Testis (tissue), 3 donors: ENCODE measurements around the gene SLC4A2. TPM values are rescaled to one million over a fixed set of nuclear protein-coding genes. Genes with fewer than 3 reads are reported as not detected.

Source experiments
- DNase-seq: peaks from one replicate; pipeline ENCODE4 v3.0.0-alpha.2; 2019
- H3K27ac ChIP-seq, 2 donors: fragments of 200-600 bp; sonication (generic); one replicate each; pipeline ENCODE4 v1.5.1; 2019
- H3K27me3 ChIP-seq: fragments of 200-600 bp; sonication (generic); one replicate; pipeline ENCODE4 v1.5.1; 2019
- H3K36me3 ChIP-seq: fragments of 200-600 bp; sonication (generic); one replicate; pipeline ENCODE4 v1.5.1; 2017; ENCODE audit warnings: low read depth; ENCODE audit errors: missing control alignments
- H3K4me1 ChIP-seq: fragments of 200-600 bp; sonication (generic); one replicate; pipeline ENCODE4 v1.5.1; 2019
- H3K4me3 ChIP-seq, 2 donors: fragments of 200-600 bp; sonication (generic); one replicate each; pipeline ENCODE4 v1.5.1; 2017 to 2019
- H3K9me3 ChIP-seq: fragments of 200-600 bp; sonication (generic); one replicate; pipeline ENCODE4 v1.5.1; 2017
- POLR2A ChIP-seq: fragments of 450-650 bp; IDR thresholded peaks from one replicate; pipeline ENCODE4 v1.6.1; 2017; ENCODE audit warnings: antibody characterized with exemption, mild to moderate bottlenecking, moderate library complexity
- WGBS, 2 donors: methylation state at CpG; one replicate each; pipeline ENCODE4 v1.1.5; 2018; 5-methylcytosine and 5-hydroxymethylcytosine counted together
- intact Hi-C: fragments of 100-400 bp; cut with DNase I; formaldehyde crosslinking; loops from one replicate; pipeline ENCODE4 v1.15.1; 2023; ENCODE audit warnings: low total_unique reads
- polyA plus RNA-seq: library from polyadenylated mRNA; stranded (reverse); fragments of 350-450 nt; fragmentation: Illumina TruSeq; extraction: RNeasy Lipid Tissue Mini Kit (QIAGEN cat#74804); gene quantifications from one replicate; pipeline ENCODE4 v1.2.3, GENCODE V29; 2014; ENCODE audit warnings: low read depth, low replicate concordance; ENCODE audit not compliant: insufficient read depth
- total RNA-seq, 2 donors: library from RNA; depleted of rRNA; stranded (reverse); fragments of >200 nt; gene quantifications; one replicate each; pipeline ENCODE4 v1.2.3, GENCODE V29; 2016
- TF ChIP-seq, protein P1 (sequence below), 3 experiments: fragments of 450-650 bp in 2 of 3; fragments of 200-600 bp in 1 of 3; sonication (generic) in 1 of 3; IDR thresholded peaks; one replicate each; pipeline ENCODE4 v1.5.1; 2016 to 2019; ENCODE audit warnings: antibody characterized with exemption in 3 of 3, mild to moderate bottlenecking in 2 of 3, moderate library complexity in 1 of 3

Gene SLC4A2
- total and polyA plus RNA-seq, 3 donors from 2014 or later, result 68.9 to 153 (median 147) TPM

- 71 to 88% methylated on average over 12 of the region's 12 CpGs for WGBS, 2 donors
- intact Hi-C loops, result no loop called here
- DNase-seq, result no peak
- Histone ChIP-seq H3K27ac (no peak overlapping the region), H3K9me3 (no peaks in the 10 kb centered on the region), H3K4me1 (peaks cover 5% of the 10 kb centered on the region), H3K4me3 (no peak overlapping the region), H3K36me3 (no peaks in the 10 kb centered on the region), H3K27me3 (no peaks in the 10 kb centered on the region)
- TF ChIP-seq POLR2A, result no peak
- TF ChIP-seq, protein P1, sequence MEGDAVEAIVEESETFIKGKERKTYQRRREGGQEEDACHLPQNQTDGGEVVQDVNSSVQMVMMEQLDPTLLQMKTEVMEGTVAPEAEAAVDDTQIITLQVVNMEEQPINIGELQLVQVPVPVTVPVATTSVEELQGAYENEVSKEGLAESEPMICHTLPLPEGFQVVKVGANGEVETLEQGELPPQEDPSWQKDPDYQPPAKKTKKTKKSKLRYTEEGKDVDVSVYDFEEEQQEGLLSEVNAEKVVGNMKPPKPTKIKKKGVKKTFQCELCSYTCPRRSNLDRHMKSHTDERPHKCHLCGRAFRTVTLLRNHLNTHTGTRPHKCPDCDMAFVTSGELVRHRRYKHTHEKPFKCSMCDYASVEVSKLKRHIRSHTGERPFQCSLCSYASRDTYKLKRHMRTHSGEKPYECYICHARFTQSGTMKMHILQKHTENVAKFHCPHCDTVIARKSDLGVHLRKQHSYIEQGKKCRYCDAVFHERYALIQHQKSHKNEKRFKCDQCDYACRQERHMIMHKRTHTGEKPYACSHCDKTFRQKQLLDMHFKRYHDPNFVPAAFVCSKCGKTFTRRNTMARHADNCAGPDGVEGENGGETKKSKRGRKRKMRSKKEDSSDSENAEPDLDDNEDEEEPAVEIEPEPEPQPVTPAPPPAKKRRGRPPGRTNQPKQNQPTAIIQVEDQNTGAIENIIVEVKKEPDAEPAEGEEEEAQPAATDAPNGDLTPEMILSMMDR (IDR thresholded peaks at IDR 0.05), result no peak
These were observed 44.6 kb downstream of the SLC4A2 start for GRCh38 chr7:151103973-151104372.

- H3K27me3 ChIP-seq, result no peaks in the 10 kb centered on the region
- peaks cover 5% of the 10 kb centered on the region for H3K4me1 ChIP-seq
- no peak overlapping the region for H3K4me3 ChIP-seq
- H3K9me3 ChIP-seq, result no peaks in the 10 kb centered on the region
- TF ChIP-seq POLR2A, result no peak
- TF ChIP-seq, protein P1 (IDR thresholded peaks at IDR 0.05), result no peak
- 80 to 84% methylated on average over 23 of the region's 23 CpGs for WGBS, 2 donors
- DNase-seq, result no peak
- intact Hi-C loops, result no loop called here
- H3K36me3 ChIP-seq, result no peaks in the 10 kb centered on the region
- H3K27ac ChIP-seq, result no peak overlapping the region
These were observed 45.2 kb downstream of the SLC4A2 start for GRCh38 chr7:151104411-151105235.

DNA sequence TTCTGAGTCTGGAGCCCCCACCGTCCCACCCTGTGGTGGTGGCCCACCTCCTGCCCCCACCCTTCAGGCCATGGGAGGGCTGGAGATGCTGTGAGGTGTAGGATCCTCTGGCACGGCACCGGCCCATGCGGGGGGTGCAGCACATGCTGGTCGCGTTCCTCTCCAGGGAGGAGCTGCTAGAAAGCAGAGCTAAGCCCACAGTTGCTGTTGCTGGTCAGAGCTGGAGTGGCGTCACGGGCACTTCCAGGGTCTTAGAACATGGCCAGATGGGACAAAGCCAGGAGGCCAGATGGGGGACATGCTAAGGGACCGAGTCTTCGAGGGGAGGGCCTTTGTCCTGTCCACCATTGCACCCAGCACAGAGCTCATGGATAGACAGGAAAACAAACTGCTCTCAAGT lies 48.5 kb downstream of the SLC4A2 start:
- WGBS, 2 donors, result 79 to 89% methylated on average over 9 to 10 of the region's 10 CpGs

DNA sequence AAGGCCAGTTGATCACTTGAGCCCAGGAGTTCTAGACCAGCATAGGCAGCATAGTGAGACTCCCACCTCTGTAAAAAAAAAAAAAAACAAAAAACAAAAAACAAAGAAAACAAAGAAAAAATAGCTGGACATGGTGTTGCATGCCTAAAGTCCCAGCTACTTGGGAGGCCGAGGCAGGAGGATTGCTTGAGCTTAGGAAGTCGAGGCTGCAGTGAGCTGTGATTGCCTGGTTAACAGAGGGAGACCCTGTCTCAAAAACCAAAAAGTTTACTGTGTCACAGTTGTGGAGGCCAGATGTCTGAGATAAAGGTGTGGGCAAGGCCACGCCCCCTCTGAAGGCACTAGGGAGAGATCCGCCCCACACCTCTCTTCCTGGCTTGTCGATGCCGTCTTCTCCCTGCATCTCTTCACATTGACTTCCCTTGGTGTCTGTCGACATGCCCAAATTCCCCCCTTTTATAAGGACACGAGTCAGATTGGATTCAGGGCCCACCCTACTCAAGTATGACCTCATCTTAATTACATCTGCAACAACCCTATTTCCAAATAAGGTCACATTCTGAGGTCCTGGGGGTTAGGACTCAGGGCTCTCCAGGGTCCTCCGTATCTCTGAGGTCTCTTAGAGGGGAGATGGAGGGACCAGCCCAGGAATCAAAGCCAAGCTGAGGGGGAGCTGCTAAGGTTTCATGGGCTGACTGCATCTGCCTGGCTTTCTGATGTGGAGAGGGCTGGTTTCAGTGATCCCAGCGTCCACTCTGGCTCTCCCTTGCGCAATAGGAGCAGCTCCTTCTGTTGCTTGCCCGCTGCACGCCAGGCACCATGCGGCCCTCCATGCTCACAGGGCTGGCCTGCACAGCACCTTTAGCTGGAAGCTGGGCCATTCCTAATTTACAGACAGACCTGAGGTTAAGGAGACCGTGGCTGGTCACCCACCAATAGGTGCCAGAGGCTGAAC lies 50.0 kb downstream of the SLC4A2 start:
- Histone ChIP-seq H3K9me3 (no peaks in the 10 kb centered on the region), H3K27ac (no peak overlapping the region), H3K36me3 (no peaks in the 10 kb centered on the region), H3K4me1 (peaks cover 5% of the 10 kb centered on the region), H3K4me3 (no peak overlapping the region), H3K27me3 (no peaks in the 10 kb centered on the region)
- WGBS, 2 donors, result 76 to 80% methylated on average over 10 to 15 of the region's 15 CpGs
- intact Hi-C loops, result no loop called here
- TF ChIP-seq, protein P1 (IDR thresholded peaks at IDR 0.05), result no peak
- TF ChIP-seq POLR2A, result no peak
- no peak for DNase-seq

More for the DNA sequence above, 48.5 kb downstream of the SLC4A2 start:
- TF ChIP-seq, protein P1 (IDR thresholded peaks at IDR 0.05), result no peak
- TF ChIP-seq POLR2A, result no peak
- H3K27ac ChIP-seq, result no peak overlapping the region
- intact Hi-C loops, result no loop called here
- no peaks in the 10 kb centered on the region for H3K36me3 ChIP-seq
- DNase-seq, result no peak
- no peak overlapping the region for H3K4me3 ChIP-seq
- H3K4me1 ChIP-seq, result peaks cover 5% of the 10 kb centered on the region
- no peaks in the 10 kb centered on the region for H3K9me3 ChIP-seq
- no peaks in the 10 kb centered on the region for H3K27me3 ChIP-seq
